K562 (cell line): ENCODE results near the gene TMEM187. TPM values are rescaled to one million over a fixed set of nuclear protein-coding genes. Genes with fewer than 3 reads are reported as not detected.

Experiments used
- CTCF ChIP-seq, 3 experiments: IDR thresholded peaks in 2 of 3; conservative IDR thresholded peaks in 1 of 3; 2 replicates each; pipeline ENCODE4 v1.5.1; 2011 to 2012; ENCODE audit warnings: low read length in 3 of 3, mild to moderate bottlenecking in 3 of 3, control low read depth in 2 of 3, improper control_type of control experiment in 1 of 3, inconsistent platforms in 1 of 3, low read depth in 1 of 3, mixed read lengths in 1 of 3, moderate library complexity in 1 of 3; ENCODE audit not compliant: insufficient read depth in 2 of 3
- CTCFL ChIP-seq: IDR thresholded peaks from 2 replicates; pipeline ENCODE4 v1.6.1; 2011; ENCODE audit warnings: borderline replicate concordance, low read depth, mild to moderate bottlenecking, moderate library complexity, low read length; ENCODE audit not compliant: insufficient read depth, poor library complexity, severe bottlenecking
- DMBX1 ChIP-seq: fragments of 250-450 bp; sonication (Bioruptor Pico); IDR thresholded peaks from 2 replicates; pipeline ENCODE4 v1.8.0; 2022; ENCODE audit warnings: inconsistent platforms, mild to moderate bottlenecking, moderate library complexity, borderline replicate concordance
- DNMT1 ChIP-seq: fragments of 450-650 bp; IDR thresholded peaks from 2 replicates; pipeline ENCODE4 v1.6.1; 2016; ENCODE audit warnings: antibody characterized with exemption, mild to moderate bottlenecking
- ELK3 ChIP-seq: fragments of 450-650 bp; formaldehyde crosslinking; IDR thresholded peaks from 2 replicates; pipeline ENCODE4 v1.4.0; 2020; ENCODE audit warnings: mild to moderate bottlenecking
- FOXA1 ChIP-seq: fragments of 450-650 bp; IDR thresholded peaks from 2 replicates; pipeline ENCODE4 v1.6.1; 2016; ENCODE audit warnings: mild to moderate bottlenecking, borderline replicate concordance
- PML ChIP-seq: IDR thresholded peaks from 2 replicates; pipeline ENCODE4 v1.6.1; 2012; ENCODE audit warnings: low read length, inconsistent platforms
- RAD21 ChIP-seq, 2 experiments: fragments of 250-450 bp in 1 of 2; fragments of 450-650 bp in 1 of 2; sonication (Bioruptor Pico) in 1 of 2; formaldehyde crosslinking in 1 of 2; IDR thresholded peaks in 1 of 2; conservative IDR thresholded peaks in 1 of 2; 2 replicates each; pipeline versions ENCODE4 v1.4.0 to v1.8.0; 2020 to 2022; ENCODE audit warnings: mild to moderate bottlenecking in 2 of 2, moderate library complexity in 1 of 2
- SMARCB1 ChIP-seq: IDR thresholded peaks from 2 replicates; pipeline ENCODE4 v1.6.1; 2011; ENCODE audit warnings: improper control_type of control experiment, low read depth; ENCODE audit not compliant: insufficient read length
- SREBF2 ChIP-seq: sonication (generic); formaldehyde crosslinking; IDR thresholded peaks from 2 replicates; pipeline ENCODE4 v1.4.0; 2020; ENCODE audit warnings: mild to moderate bottlenecking, missing genetic modification reagents
- ZNF232 ChIP-seq: sonication (generic); formaldehyde crosslinking; IDR thresholded peaks from 2 replicates; pipeline ENCODE4 v1.8.0; 2022; ENCODE audit warnings: mild to moderate bottlenecking, missing genetic modification reagents
- polyA plus RNA-seq, 8 experiments: library from polyadenylated mRNA; depleted of rRNA in 4 of 8; stranded (reverse) in 5 of 8; unstranded in 3 of 8; fragments of >200 nt; fragmentation: Nextera tagmentation in 2 of 8; fragmentation: Illumina TruSeq in 1 of 8; extraction: Ambion mirVana in 2 of 8; extraction: Trizol in 1 of 8; gene quantifications; 2 replicates each; pipeline versions ENCODE4 v1.2.1 to v1.2.3, GENCODE V29; 2011 to 2014; ENCODE audit warnings: inconsistent platforms in 1 of 8, missing spikeins in 1 of 8
- total RNA-seq, 7 experiments: library from RNA; depleted of rRNA in 6 of 7; stranded (reverse); fragments of >200 nt in 6 of 7; fragmentation: Illumina TruSeq in 2 of 7; extraction: Trizol in 2 of 7; gene quantifications; 2 replicates each; pipeline versions ENCODE4 v1.2.1 to v1.2.3, GENCODE V29; 2011 to 2021; ENCODE audit warnings: low replicate concordance in 1 of 7

The TMEM187 gene
- total and polyA plus RNA-seq, 9 of the 15 experiments (the other 6 are each of a cell fraction or from before 2014, with no cell fraction given), result 0.13 to 6.4 (median 1.6) TPM

- TF ChIP-seq RAD21 (CRISPR knock-in tag; conservative IDR thresholded peaks at IDR 0.05 in 1 of 2, IDR thresholded peaks at IDR 0.05 in 1 of 2), result peak; percentile 23 to 60; a peak in 2 of 4 replicates
- no peak for TF ChIP-seq FOXA1
- peak; percentile 65 to 90 (median 73) for TF ChIP-seq CTCF (IDR thresholded peaks at IDR 0.05 in 2 of 3, conservative IDR thresholded peaks at IDR 0.05 in 1 of 3; ENCODE audit: insufficient read depth in 2 of 3, low read depth in 1 of 3, low read length in 3 of 3)
- TF ChIP-seq CTCFL, result peak; percentile 76
- TF ChIP-seq DNMT1, result no peak
- TF ChIP-seq ELK3, result no peak
- 0 out of 2 replicates have a peak, but pooled peaks have one; percentile 16 for TF ChIP-seq PML
- TF ChIP-seq ZNF232 (CRISPR knock-in tag), result no peak
- TF ChIP-seq DMBX1 (CRISPR knock-in tag), result no peak
- TF ChIP-seq SREBF2, result no peak
- no peak for TF ChIP-seq SMARCB1
These were observed 41.2 kb downstream of the TMEM187 start (continued) for GRCh38 chrX:154013614-154014360.
